HUDEP-2 (cell line): Measurements from ENCODE around the gene SEMA3C.

Experiments used
- DNase-seq, 76 experiments: peaks; one replicate each; lab custom pipeline; 2025; ENCODE audit not compliant: unreplicated experiment in 76 of 76; lab: John Stamatoyannopoulos, UW

Gene SEMA3C

GRCh38 chr7:80719261-80719660 lies 199.6 kb downstream of the SEMA3C start:
- DNase-seq = no peak

GRCh38 chr7:80711531-80711930 lies 207.3 kb downstream of the SEMA3C start:
- no peak for DNase-seq

- DNase-seq = no peak
Observed at GRCh38 chr7:80708123-80708522, 210.7 kb downstream of the SEMA3C start.

- no peak for DNase-seq
Observed at GRCh38 chr7:80707318-80707717, 211.5 kb downstream of the SEMA3C start.

- no peak for DNase-seq
Observed at GRCh38 chr7:80705130-80705781, 213.6 kb downstream of the SEMA3C start.

- DNase-seq = no peak
Observed at GRCh38 chr7:80703272-80703671, 215.6 kb downstream of the SEMA3C start.

GRCh38 chr7:80699721-80700256 lies 219.1 kb downstream of the SEMA3C start:
- no peak for DNase-seq

- DNase-seq = peak in 21 of 76 experiments; percentile 15 to 65 (median 33)
Observed at GRCh38 chr7:80699045-80699638, 219.7 kb downstream of the SEMA3C start.
